Fibroblast of mammary gland (primary cell): Measurements from ENCODE around the gene RAB6B.

Source experiments
- DNase-seq: peaks from one replicate; pipeline ENCODE4 v3.0.0-alpha.2; 2010; ENCODE audit warnings: low read depth
- H3K4me3 ChIP-seq: 2 replicates; pipeline ENCODE4 v1.5.1; 2011; ENCODE audit warnings: low read depth, mild to moderate bottlenecking, low read length, moderate library complexity; ENCODE audit not compliant: control insufficient read depth
- TF ChIP-seq, protein P1 (sequence below): conservative IDR thresholded peaks from 2 replicates; pipeline ENCODE4 v1.5.1; 2011; ENCODE audit warnings: low read depth, low read length, inconsistent platforms; ENCODE audit not compliant: control insufficient read depth, insufficient read depth

Gene RAB6B

DNA sequence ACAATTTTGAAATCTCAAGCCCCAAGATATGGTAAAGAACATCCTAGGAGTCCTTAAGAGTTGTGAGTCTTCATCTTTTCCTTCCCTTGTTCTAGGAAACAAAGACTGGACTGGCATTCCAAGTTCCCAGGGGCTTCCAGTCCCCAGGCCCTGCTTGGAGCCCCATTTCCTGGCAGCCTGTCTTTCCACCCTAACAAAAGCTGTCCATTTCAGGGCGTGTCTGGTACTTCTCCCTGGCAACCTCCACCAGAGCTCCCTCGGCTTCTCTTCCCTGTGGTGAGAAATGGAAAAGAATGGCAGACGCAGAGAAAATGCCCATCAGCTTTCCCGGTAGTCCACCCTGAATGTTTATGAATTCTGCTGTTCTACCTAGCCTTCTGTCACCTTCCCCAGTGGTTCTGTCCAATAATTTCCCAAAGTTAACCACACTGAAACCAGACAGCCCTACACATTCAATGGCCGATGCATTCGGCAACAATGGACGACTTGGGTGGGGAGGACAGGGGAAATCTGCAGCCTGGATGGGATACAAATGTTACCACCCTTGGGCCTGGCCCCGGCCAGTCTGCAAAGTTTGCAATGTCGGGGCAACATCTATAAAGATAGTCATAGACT is 6.8 kb downstream of the RAB6B start:
- DNase-seq = no peak
- TF ChIP-seq, protein P1, sequence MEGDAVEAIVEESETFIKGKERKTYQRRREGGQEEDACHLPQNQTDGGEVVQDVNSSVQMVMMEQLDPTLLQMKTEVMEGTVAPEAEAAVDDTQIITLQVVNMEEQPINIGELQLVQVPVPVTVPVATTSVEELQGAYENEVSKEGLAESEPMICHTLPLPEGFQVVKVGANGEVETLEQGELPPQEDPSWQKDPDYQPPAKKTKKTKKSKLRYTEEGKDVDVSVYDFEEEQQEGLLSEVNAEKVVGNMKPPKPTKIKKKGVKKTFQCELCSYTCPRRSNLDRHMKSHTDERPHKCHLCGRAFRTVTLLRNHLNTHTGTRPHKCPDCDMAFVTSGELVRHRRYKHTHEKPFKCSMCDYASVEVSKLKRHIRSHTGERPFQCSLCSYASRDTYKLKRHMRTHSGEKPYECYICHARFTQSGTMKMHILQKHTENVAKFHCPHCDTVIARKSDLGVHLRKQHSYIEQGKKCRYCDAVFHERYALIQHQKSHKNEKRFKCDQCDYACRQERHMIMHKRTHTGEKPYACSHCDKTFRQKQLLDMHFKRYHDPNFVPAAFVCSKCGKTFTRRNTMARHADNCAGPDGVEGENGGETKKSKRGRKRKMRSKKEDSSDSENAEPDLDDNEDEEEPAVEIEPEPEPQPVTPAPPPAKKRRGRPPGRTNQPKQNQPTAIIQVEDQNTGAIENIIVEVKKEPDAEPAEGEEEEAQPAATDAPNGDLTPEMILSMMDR = no peak
- H3K4me3 ChIP-seq = no peak overlapping the region

DNA sequence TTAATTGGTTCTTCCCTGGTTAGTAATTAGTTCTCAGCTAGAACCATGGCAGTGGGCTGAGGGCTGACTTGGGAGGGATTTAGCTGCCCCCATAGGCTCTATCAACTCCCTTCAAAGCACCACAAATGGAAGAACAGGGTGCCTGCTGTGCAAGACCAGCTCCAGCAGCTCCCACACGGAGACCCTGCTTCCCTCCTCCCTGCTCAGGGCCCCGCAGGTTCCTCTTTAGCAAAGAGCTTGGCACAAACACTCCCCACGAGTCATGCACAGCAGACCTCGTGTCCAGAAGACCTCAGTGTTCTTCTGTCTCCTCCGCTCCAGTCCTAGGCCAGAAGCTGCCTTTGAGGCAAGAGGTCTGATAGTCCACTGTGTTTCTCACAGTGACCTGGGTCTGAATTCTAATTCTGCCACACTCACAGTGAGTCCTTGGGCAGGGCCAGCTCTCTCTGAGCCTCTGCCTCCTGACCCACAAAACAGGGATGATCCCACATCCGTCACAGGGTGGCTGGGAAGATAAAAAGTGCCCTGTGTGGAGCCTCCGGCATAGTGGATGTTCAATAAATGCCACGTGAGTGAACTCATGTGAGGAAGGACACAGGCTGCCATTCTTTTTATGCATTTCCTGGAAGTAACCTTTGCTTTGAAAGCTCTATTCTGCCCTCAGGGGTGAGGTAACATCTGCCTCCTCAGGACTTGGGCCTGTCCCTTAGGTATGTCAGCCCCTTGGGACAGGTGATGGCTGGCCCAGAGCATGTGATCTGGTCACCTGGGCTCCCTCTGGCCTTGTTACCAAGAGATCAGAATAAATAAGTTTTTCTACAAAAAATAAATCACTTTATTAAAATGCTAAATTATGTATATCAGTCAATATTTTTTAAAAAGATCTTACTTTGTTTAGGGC is 7.6 kb downstream of the RAB6B start:
- TF ChIP-seq, protein P1 = no peak
- H3K4me3 ChIP-seq = no peak overlapping the region
- peak; percentile 9 for DNase-seq

DNA sequence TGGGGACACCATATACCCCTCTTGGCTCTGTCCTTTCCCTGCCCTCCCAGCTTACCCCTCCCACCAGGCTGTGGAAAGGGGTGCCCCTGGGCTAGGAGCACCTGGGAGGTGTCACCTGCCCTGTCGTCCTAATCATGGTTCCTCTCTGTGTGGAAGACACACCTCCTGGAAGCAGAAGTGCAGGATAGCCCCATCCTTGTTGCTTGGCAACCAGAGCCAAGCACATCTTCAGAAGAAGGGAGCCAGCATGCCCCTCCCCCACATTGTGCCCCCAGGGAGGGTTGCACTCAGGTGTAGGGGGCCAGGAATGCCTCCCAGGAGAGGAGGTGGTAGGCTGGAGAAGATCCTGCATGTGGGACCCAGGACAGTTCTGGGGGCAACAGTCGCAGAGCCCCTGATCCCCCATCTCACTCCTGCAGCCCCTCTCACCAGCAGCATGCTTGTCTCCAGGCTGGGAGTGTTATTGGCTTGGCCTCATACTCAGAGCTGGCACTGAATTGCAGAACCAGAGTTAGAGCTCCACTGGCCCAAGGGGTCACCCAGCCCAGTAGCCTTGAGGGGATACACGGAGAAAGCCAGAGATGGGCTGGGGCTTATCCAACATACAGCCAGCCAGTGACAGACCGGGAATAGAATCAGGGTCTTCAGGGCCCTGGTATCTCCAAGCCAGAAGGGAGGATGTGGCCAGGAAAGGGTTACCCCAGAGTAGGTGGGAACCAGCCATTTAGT is 8.4 kb downstream of the RAB6B start:
- TF ChIP-seq, protein P1 = no peak
- no peak overlapping the region for H3K4me3 ChIP-seq
- no peak for DNase-seq

DNA sequence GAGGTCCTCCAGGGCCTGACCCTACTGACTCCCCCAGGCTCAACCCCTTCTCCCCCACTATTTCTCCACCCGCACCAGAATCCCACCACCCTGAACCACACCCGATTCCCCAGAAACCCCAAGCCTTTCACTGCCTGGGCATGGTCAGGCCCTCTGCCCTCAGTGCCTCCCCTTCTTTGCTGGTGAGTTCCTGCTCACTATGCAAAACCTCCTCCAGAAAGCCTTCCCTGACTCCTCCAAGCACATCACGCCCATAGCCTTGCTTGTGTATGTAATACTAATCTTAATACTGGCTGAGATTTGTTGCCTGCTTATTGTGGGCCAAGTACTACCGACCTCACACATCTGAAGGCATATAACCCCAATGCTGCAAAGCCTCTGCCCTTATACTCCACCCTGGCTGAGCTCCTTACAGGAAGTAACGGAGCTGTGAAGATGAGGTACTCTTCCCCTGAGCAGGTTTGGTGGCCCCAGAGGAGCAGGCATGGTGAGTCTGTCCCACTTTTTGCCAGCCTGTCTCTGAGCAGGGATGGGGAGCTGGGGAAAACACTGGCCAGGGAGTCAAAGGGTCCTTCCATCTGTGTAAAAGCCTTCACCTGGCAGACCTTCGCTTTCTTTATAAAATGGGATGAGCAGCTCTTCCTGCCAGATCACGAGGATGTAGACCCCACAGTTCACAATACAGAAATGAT is 9.5 kb downstream of the RAB6B start:
- no peak for DNase-seq
- H3K4me3 ChIP-seq = no peak overlapping the region
- TF ChIP-seq, protein P1 = no peak

DNA sequence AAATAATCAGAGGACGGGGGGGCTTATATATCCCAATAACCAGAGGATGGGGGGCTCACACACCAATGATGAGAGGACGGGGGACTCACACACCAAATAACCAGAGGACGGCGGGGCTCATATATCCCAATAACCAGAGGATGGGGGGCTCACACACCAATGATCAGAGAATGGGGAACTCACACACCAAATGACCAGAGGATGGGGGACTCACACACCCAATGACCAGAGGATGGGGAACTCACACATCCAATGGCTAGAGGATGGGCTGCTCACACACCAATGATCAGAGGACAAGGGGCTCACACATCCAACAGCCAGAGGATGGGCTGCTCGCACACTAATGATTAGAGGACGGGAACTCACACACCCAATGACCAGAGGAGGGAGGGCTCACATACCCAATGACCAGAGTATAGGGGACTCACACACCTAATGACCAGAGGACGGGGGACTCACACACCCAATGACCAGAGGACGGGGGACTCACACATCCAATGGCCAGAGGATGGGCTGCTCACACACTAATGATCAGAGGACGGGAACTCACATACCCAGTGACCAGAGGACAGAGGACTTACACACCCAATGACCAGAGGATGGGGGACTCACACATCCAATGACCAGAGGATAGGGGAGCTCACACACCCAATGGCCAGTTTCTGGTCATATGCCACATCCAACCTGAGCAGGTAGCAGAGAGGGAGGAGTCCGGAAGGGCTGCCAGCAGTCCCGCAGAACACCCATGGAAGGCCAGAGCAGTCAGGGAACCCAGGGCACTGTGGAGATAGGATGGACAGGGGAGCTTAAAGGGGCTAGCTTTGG is 10.6 kb downstream of the RAB6B start:
- DNase-seq = no peak
- TF ChIP-seq, protein P1 = no peak
- no peak overlapping the region for H3K4me3 ChIP-seq
